ENCODE data around the gene ZBTB7B.

- TF ChIP-seq OTX1 (CRISPR knock-in tag; IDR thresholded peaks at IDR 0.05) (no peak), SMARCC2 (IDR thresholded peaks at IDR 0.05; ENCODE audit: low read depth) (no peak), ZNF347 (CRISPR knock-in tag; IDR thresholded peaks at IDR 0.05; ENCODE audit: low read depth) (no peak), IFI16 (CRISPR knock-in tag; IDR thresholded peaks at IDR 0.05) (no peak), GABPA (tag; conservative IDR thresholded peaks at IDR 0.05; ENCODE audit: low read depth) (no peak), ETS1 (conservative IDR thresholded peaks at IDR 0.05; ENCODE audit: control insufficient read depth, low read depth, low read length) (no peak), CTCF (IDR thresholded peaks at IDR 0.05 in 2 of 3, conservative IDR thresholded peaks at IDR 0.05 in 1 of 3; ENCODE audit: insufficient read depth in 2 of 3, low read depth in 1 of 3, low read length in 3 of 3) (no peak)
Measured at GRCh38 chr1:154989195-154989860, 13.3 kb upstream of the ZBTB7B start.

Data from K562 (cell line).